GM10248 (cell line): ENCODE data around the gene PDE6H.

Experiments
- CTCF ChIA-PET: fragments of 300-600 bp; sonication (Branson Sonifier 250); formaldehyde crosslinking; extraction: SDS; loops from one replicate; lab custom pipeline; 2021; ENCODE audit warnings: antibody characterized with exemption; lab: Yijun Ruan, JAX
- POLR2A ChIA-PET: fragments of 350-650 bp; sonication (Branson Sonifier 250); formaldehyde crosslinking; extraction: SDS; loops from one replicate; lab custom pipeline; 2020; ENCODE audit warnings: antibody characterized with exemption; lab: Yijun Ruan, JAX
- DNase-seq: peaks from one replicate; pipeline ENCODE4 v3.0.0; 2012; ENCODE audit errors: extremely low spot score
- TF ChIP-seq, protein P1 (sequence below): IDR thresholded peaks from 2 replicates; pipeline ENCODE4 v1.5.1; 2012; ENCODE audit warnings: mild to moderate bottlenecking, low read depth; ENCODE audit errors: extremely low read depth, missing control alignments, control extremely low read depth

The PDE6H gene

DNA sequence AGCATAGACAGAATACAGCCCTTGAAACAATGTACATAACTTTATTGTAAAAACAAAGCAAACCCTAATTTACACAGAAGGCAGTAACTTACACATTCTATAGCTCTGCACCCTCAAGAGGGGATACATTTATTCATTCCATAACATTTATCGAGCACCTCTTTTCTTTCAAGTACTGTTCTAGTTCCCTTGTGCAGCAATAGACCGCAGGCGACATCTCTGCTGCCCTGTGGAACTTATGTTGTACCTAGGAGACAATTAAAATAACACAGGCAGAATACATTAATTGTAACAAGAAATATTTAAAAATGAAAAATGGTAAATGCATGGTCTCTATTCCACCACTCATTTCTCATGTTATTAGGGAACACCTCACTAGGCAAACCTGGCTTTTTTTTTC is 10.0 kb upstream of the PDE6H start:
- no peak for DNase-seq
- ChIA-PET POLR2A (no interaction called here), CTCF (interaction anchor here (1.7 kb wide), 1 partner anchor 34 kb away, joined by 5 read pairs; no protein-coding TSS in a partner anchor)
- TF ChIP-seq, protein P1, sequence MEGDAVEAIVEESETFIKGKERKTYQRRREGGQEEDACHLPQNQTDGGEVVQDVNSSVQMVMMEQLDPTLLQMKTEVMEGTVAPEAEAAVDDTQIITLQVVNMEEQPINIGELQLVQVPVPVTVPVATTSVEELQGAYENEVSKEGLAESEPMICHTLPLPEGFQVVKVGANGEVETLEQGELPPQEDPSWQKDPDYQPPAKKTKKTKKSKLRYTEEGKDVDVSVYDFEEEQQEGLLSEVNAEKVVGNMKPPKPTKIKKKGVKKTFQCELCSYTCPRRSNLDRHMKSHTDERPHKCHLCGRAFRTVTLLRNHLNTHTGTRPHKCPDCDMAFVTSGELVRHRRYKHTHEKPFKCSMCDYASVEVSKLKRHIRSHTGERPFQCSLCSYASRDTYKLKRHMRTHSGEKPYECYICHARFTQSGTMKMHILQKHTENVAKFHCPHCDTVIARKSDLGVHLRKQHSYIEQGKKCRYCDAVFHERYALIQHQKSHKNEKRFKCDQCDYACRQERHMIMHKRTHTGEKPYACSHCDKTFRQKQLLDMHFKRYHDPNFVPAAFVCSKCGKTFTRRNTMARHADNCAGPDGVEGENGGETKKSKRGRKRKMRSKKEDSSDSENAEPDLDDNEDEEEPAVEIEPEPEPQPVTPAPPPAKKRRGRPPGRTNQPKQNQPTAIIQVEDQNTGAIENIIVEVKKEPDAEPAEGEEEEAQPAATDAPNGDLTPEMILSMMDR, result no peak

DNA sequence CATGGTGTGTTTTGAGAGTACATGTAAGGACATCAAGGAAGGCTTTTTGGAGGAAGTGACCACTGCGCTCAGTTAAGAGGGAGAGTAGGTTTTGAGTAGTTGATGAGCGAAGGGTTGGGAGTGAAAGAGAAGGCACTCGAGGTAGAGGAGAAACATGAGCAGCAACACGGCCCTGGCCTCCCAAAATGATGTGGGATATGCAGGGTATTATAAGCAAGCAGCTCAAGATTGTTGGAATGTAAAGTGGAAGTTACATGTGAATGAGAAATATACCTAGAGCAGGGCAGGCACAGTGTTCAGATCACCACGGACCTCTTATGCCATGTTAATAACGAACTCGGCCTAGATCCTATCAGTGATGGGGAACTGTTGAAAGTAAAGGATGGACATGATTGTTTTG is 9.3 kb upstream of the PDE6H start:
- DNase-seq, result no peak
- TF ChIP-seq, protein P1, result no peak
- CTCF ChIA-PET, result no interaction called here
- POLR2A ChIA-PET, result no interaction called here

DNA sequence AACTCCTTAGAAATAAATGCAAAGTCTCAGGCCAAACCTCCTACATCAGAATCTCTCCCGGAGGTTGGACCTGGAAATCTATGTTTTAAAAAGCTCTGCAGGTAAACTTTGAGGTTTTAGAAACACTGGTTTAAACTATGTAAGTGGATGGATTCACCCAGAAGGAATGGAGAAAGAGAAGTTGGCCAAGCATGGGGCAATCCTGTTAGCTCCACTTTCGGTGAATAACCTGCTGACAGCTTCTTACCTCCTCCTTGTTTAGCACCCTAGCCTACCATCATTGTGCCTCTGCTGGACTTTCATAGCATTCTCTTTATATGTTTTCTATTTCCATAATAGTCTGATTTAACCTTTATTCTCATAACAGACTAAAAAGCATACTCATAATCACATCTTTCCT is 8.4 kb upstream of the PDE6H start:
- DNase-seq, result no peak
- TF ChIP-seq, protein P1, result no peak
- CTCF ChIA-PET, result interaction anchor here (0.9 to 1.7 kb wide), 2 partner anchors 17 to 35 kb away, joined by 3 to 5 read pairs; no protein-coding TSS in a partner anchor
- POLR2A ChIA-PET, result no interaction called here

DNA sequence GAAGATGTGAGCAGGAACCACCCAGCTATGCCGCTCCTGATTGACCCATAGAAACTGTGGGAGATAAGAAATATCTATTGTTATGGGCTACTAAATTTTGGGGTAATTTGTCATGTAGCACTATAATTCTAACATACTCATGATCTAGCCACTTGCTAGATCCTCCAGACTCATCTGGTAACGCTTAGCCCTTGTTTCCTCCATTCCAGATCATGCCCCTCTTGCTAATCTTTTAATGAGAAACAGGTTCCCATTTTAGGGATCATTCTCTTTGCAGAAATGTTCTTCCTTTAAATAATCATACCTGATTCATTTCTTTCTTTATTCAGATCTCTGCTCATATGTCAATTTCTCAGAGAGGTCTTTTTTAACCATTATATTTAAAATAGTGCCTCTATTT is 7.6 kb upstream of the PDE6H start:
- ChIA-PET POLR2A (no interaction called here), CTCF (interaction anchor here (1.5 to 1.7 kb wide), 2 partner anchors 16 to 30 kb away, joined by 5 to 6 read pairs; no protein-coding TSS in a partner anchor)
- TF ChIP-seq, protein P1, result no peak
- DNase-seq, result no peak

DNA sequence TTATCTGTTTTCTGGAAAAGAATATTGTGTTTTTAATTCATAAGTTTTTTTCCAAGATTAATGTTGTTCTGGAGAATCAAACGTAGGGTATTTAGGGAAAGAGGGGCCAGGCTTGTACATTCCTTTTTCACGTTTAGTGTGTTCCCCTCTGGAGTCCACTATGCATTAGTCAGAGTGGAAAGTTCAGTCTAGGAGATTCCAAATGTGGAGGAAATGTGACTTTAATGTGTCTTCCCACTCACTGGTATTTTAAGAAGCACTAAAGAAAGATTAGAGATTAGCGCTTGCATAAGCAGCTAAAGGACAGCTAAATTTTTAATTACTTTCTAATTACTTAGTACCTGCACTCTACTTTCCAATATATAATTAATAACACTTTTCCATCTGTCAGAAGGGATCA is 4.4 kb upstream of the PDE6H start:
- ChIA-PET POLR2A (no interaction called here), CTCF (interaction anchor here (1.1 kb wide), 2 partner anchors 16 to 92 kb away, joined by 3 to 4 read pairs; no protein-coding TSS in a partner anchor)
- no peak for DNase-seq
- TF ChIP-seq, protein P1, result no peak

DNA sequence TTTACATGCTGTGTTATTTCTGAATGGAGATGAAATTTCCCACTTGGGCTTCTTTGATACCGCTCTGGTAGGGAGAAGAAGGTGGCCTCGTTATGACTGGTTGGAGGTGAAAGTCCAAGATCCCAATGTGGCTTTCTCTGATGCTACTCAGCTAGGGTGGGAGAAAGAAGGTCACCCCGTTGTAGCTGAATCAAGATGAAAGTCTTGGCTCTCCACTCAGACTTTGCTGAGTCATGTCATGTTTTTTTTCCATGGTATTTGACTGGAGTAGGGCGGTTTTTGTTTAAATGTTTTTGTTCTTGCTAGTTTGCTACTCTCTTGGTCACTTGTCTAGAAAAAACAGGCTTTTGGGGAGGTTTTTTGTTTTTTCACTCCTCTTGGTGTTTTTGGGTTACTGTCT is 2.4 kb upstream of the PDE6H start:
- no peak for DNase-seq
- TF ChIP-seq, protein P1, result no peak
- ChIA-PET CTCF (no interaction called here), POLR2A (no interaction called here)

DNA sequence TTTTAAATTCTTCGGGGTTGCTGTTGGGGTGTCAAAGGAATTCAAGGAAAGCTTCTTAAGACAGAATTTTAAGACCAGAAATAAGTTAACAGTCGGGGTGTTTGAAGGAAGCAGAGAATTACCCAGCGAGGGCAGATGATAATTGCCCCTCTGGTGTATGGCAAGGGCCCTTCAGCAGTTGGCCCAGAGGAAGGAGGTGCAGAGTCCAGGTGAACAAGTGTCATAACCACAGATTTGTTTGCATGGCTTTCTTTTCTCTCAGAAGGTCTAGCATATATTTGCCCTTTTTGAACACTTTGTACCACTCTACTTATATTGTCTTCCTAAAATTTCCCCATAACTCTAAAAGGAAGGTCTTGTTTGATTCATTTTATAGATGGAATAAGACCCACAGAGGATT is 1.8 kb downstream of the PDE6H start:
- ChIA-PET POLR2A (no interaction called here), CTCF (interaction anchor here (1.2 kb wide), 1 partner anchor 21 kb away, joined by 3 read pairs; no protein-coding TSS in a partner anchor)
- TF ChIP-seq, protein P1, result no peak
- no peak for DNase-seq
